H1 (cell line): ENCODE data around the gene SOST. TPM values are rescaled to one million over a fixed set of nuclear protein-coding genes. Genes with fewer than 3 reads are reported as not detected.
A peak's percentile ranks its signal among the peaks of the same experiment; 100 is the strongest.

Experiments used
- CTCF ChIA-PET: fragments of 300-600 bp; sonication (Branson Sonifier 250); formaldehyde crosslinking; loops from one replicate; lab custom pipeline; 2021; ENCODE audit not compliant: partially characterized antibody; lab: Charles Lee
- POLR2A ChIA-PET: fragments of 300-600 bp; sonication (Branson Sonifier 250); formaldehyde crosslinking; loops from one replicate; lab custom pipeline; 2021; ENCODE audit warnings: inconsistent platforms; ENCODE audit not compliant: partially characterized antibody; lab: Charles Lee
- DNase-seq, 2 experiments: peaks; one replicate each; pipeline versions ENCODE4 v3.0.0 to v3.0.0-alpha.2; 2010 to 2022; ENCODE audit warnings: low spot score in 2 of 2, low read depth in 1 of 2, mixed read lengths in 1 of 2
- FAIRE-seq: peaks from 2 replicates; lab custom pipeline; 2011; peaks lifted over from hg19 to GRCh38; lab: Jason Lieb, UNC
- H2AFZ ChIP-seq: 2 replicates; pipeline ENCODE4 v1.8.1; 2012; ENCODE audit warnings: low read length, inconsistent platforms
- H2AK5ac ChIP-seq: 2 replicates; pipeline ENCODE4 v1.6.1; 2013; ENCODE audit warnings: low read depth, low read length
- H2BK120ac ChIP-seq: replicated peaks from 2 replicates; pipeline ENCODE3; 2013; ENCODE audit warnings: low read depth, low read length, inconsistent platforms
- H2BK12ac ChIP-seq: 2 replicates; pipeline ENCODE4 v1.6.1; 2013; ENCODE audit warnings: low read depth, low read length
- H2BK15ac ChIP-seq: 2 replicates; pipeline ENCODE4 v1.6.1; 2013; ENCODE audit warnings: low read length
- H2BK20ac ChIP-seq: 2 replicates; pipeline ENCODE4 v1.6.1; 2013; ENCODE audit warnings: low read length
- H2BK5ac ChIP-seq: 2 replicates; pipeline ENCODE4 v1.6.1; 2013; ENCODE audit warnings: low read depth, low read length
- H3K14ac ChIP-seq: 2 replicates; pipeline ENCODE4 v1.6.1; 2013; ENCODE audit warnings: inconsistent platforms; ENCODE audit not compliant: insufficient read length
- H3K18ac ChIP-seq: 2 replicates; pipeline ENCODE4 v1.6.1; 2013; ENCODE audit warnings: low read length; ENCODE audit errors: extremely low read depth
- H3K23ac ChIP-seq: 2 replicates; pipeline ENCODE4 v1.6.1; 2013; ENCODE audit warnings: inconsistent platforms; ENCODE audit not compliant: insufficient read length
- H3K23me2 ChIP-seq: 2 replicates; pipeline ENCODE4 v1.6.1; 2013; ENCODE audit warnings: low read depth, low read length
- H3K27ac ChIP-seq: 2 replicates; pipeline ENCODE4 v1.6.1; 2011; ENCODE audit warnings: low read depth, low read length, inconsistent platforms
- H3K27me3 ChIP-seq, 4 experiments: replicated peaks in 1 of 4; 1 replicate in 1 of 4; 2 replicates in 3 of 4; pipeline versions ENCODE4 v1.6.1 to v1.8.1; 2011 to 2013; ENCODE audit warnings: low read length in 3 of 4, mild to moderate bottlenecking in 3 of 4, inconsistent platforms in 2 of 4, mixed read lengths in 2 of 4, moderate library complexity in 1 of 4; ENCODE audit not compliant: control insufficient read depth in 3 of 4, insufficient read depth in 3 of 4; ENCODE audit errors: extremely low read depth in 1 of 4
- H3K36me3 ChIP-seq, 4 experiments: 2 replicates each; pipeline versions ENCODE4 v1.6.1 to v1.8.1; 2011 to 2013; ENCODE audit warnings: mild to moderate bottlenecking in 4 of 4, low read length in 3 of 4, moderate library complexity in 2 of 4, control low read depth in 1 of 4, inconsistent platforms in 1 of 4; ENCODE audit not compliant: insufficient read depth in 4 of 4, control insufficient read depth in 2 of 4
- H3K4ac ChIP-seq: replicated peaks from 2 replicates; pipeline ENCODE3; 2013; ENCODE audit warnings: low read length, low read depth, mixed read lengths, inconsistent platforms; ENCODE audit not compliant: insufficient read length
- H3K4me1 ChIP-seq, 4 experiments: replicated peaks in 1 of 4; 1 replicate in 1 of 4; 2 replicates in 3 of 4; pipeline versions ENCODE4 v1.6.1 to v1.8.1; 2011 to 2013; ENCODE audit warnings: low read length in 3 of 4, inconsistent platforms in 2 of 4, mixed read lengths in 1 of 4; ENCODE audit not compliant: insufficient read depth in 4 of 4, control insufficient read depth in 3 of 4
- H3K4me2 ChIP-seq, 2 experiments: 2 replicates each; pipeline versions ENCODE4 v1.6.1 to v1.8.1; 2011 to 2013; ENCODE audit warnings: low read depth in 2 of 2, low read length in 2 of 2, control low read depth in 1 of 2, inconsistent platforms in 1 of 2, mild to moderate bottlenecking in 1 of 2; ENCODE audit not compliant: insufficient read depth in 1 of 2
- H3K4me3 ChIP-seq, 4 experiments: fragments of 200-600, 300-600 bp in 1 of 4; sonication (generic), shearing (Covaris generic), sonication (Bioruptor Twin) in 1 of 4; 2 replicates each; pipeline versions ENCODE4 v1.5.1 to v1.8.1; 2011 to 2016; ENCODE audit warnings: low read length in 4 of 4, low read depth in 3 of 4, control low read depth in 2 of 4, inconsistent platforms in 2 of 4, mild to moderate bottlenecking in 2 of 4, mixed read lengths in 1 of 4, moderate library complexity in 1 of 4; ENCODE audit not compliant: insufficient read depth in 2 of 4; ENCODE audit errors: extremely low read depth in 1 of 4
- H3K56ac ChIP-seq: replicated peaks from 2 replicates; pipeline ENCODE3; 2013; ENCODE audit warnings: low read depth, mild to moderate bottlenecking, mixed read lengths, low read length, inconsistent platforms; ENCODE audit not compliant: insufficient read length
- H3K79me1 ChIP-seq: 2 replicates; pipeline ENCODE4 v1.6.1; 2013; ENCODE audit warnings: low read depth, low read length, control low read depth
- H3K79me2 ChIP-seq, 2 experiments: 2 replicates each; pipeline versions ENCODE4 v1.6.1 to v1.8.1; 2012 to 2013; ENCODE audit warnings: low read length in 2 of 2, mild to moderate bottlenecking in 2 of 2, inconsistent platforms in 1 of 2; ENCODE audit not compliant: insufficient read depth in 2 of 2, control insufficient read depth in 1 of 2
- H3K9ac ChIP-seq, 4 experiments: replicated peaks in 1 of 4; 1 replicate in 1 of 4; 2 replicates in 3 of 4; pipeline versions ENCODE4 v1.6.1 to v1.8.1; 2011 to 2013; ENCODE audit warnings: low read depth in 3 of 4, low read length in 3 of 4, control low read depth in 2 of 4, mild to moderate bottlenecking in 2 of 4, moderate library complexity in 2 of 4, inconsistent platforms in 1 of 4; ENCODE audit errors: extremely low read depth in 1 of 4
- H3K9me3 ChIP-seq, 2 experiments: 2 replicates each; pipeline versions ENCODE4 v1.6.1 to v1.8.1; 2012 to 2013; ENCODE audit warnings: mild to moderate bottlenecking in 2 of 2, moderate library complexity in 2 of 2, control low read depth in 1 of 2, inconsistent platforms in 1 of 2, low read depth in 1 of 2, low read length in 1 of 2, mixed read lengths in 1 of 2; ENCODE audit not compliant: insufficient read depth in 2 of 2
- H4K20me1 ChIP-seq, 2 experiments: replicated peaks in 1 of 2; 2 replicates each; pipeline versions ENCODE3 to v1.8.1; 2011 to 2013; ENCODE audit warnings: inconsistent platforms in 2 of 2, low read length in 2 of 2, mild to moderate bottlenecking in 1 of 2; ENCODE audit not compliant: insufficient read depth in 2 of 2, control insufficient read depth in 1 of 2
- H4K5ac ChIP-seq: 2 replicates; pipeline ENCODE4 v1.6.1; 2013; ENCODE audit warnings: low read length, low read depth, mixed read lengths, inconsistent platforms; ENCODE audit not compliant: insufficient read length
- H4K8ac ChIP-seq: 2 replicates; pipeline ENCODE4 v1.8.0; 2013; ENCODE audit warnings: mild to moderate bottlenecking, moderate library complexity, low read length, inconsistent platforms; ENCODE audit not compliant: insufficient read depth; ENCODE audit errors: extremely low read depth
- H4K91ac ChIP-seq: replicated peaks from 2 replicates; pipeline ENCODE3; 2013; ENCODE audit warnings: low read length, mixed read lengths, inconsistent platforms; ENCODE audit not compliant: insufficient read length
- KDM4A ChIP-seq: IDR thresholded peaks from one replicate; pipeline ENCODE4 v1.7.1; 2012; ENCODE audit warnings: low read depth, mild to moderate bottlenecking, moderate library complexity, low read length, inconsistent platforms; ENCODE audit not compliant: severe bottlenecking
- MAFK ChIP-seq: IDR thresholded peaks from 2 replicates; pipeline ENCODE4 v1.6.1; 2012; ENCODE audit warnings: low read depth, mild to moderate bottlenecking, improper control_type of control experiment, low read length
- PHF8 ChIP-seq: fragments of 200-600 bp; sonication (generic); conservative IDR thresholded peaks from 2 replicates; pipeline ENCODE4 v1.7.1; 2012; ENCODE audit warnings: low read depth, mild to moderate bottlenecking, inconsistent platforms, low read length, moderate library complexity
- POLR2AphosphoS5 ChIP-seq: IDR thresholded peaks from 2 replicates; pipeline ENCODE4 v1.6.1; 2011; ENCODE audit warnings: low read depth, low read length
- TCF12 ChIP-seq: IDR thresholded peaks from 2 replicates; pipeline ENCODE4 v1.6.1; 2011; ENCODE audit warnings: low read depth, mild to moderate bottlenecking, low read length
- WGBS, 2 experiments: shearing (Covaris generic) in 1 of 2; methylation state at CpG; one replicate each; pipeline versions ENCODE4 v1.1.6 to v1.1.7; 2013 to 2015; ENCODE audit warnings: low lambda C conversion rate in 2 of 2, mixed read lengths in 2 of 2, inconsistent platforms in 1 of 2, low coverage in 1 of 2, missing lambda C conversion rate in 1 of 2; ENCODE audit not compliant: insufficient replicate concordance in 2 of 2, insufficient coverage in 1 of 2, insufficient read length in 1 of 2; ENCODE audit errors: extremely low coverage in 1 of 2, missing lambda C conversion rate in 1 of 2; 5-methylcytosine and 5-hydroxymethylcytosine counted together
- polyA plus RNA-seq, 7 experiments: library from polyadenylated mRNA; depleted of rRNA in 3 of 7; stranded (reverse) in 5 of 7; unstranded in 2 of 7; fragments of >200 nt in 5 of 7; fragments of 200-250 nt in 2 of 7; gene quantifications; 1 replicate in 5 of 7; 2 replicates in 1 of 7; 4 replicates in 1 of 7; pipeline versions ENCODE4 v1.2.1 to v1.2.3, GENCODE V29; 2011 to 2013; ENCODE audit warnings: missing spikeins in 2 of 7, mixed read lengths in 2 of 7
- total RNA-seq: library from RNA; stranded (reverse); fragmentation: NEBNext Ultra II Directional; extraction: Animal tissue kit (Norgen Biotek cat#: 25700); gene quantifications from 2 replicates; pipeline ENCODE4 v1.2.1, GENCODE V29; 2021

SOST gene
- total and polyA plus RNA-seq, 2 of the 8 experiments (the other 6 are each of a cell fraction or from before 2014, with no cell fraction given): 0.08 TPM; not detected in 1

DNA sequence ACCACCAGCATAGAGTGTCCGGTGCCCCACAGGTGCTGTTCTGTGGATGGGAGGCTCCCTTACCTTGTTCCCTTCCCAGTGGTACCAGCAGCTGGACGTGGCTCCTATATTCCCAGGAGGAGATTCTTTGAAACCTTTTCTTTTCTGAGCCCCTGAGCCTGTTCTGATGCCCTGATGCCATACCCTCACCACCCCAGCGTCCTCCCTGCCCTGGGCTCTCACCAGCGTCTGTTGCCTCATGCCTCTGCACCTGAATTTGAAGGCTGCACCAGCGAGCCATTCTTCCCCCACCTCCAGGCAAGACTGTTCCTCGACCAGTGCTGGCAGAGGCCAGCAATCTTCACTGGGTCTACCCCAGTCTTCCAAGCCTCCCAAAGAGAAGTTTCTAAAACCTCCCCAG is 505 bp downstream of the SOST start:
- 84% methylated on average over 6 of the region's 6 CpGs; no CpG with 5 or more reads in 1 of the 2 experiments for WGBS, 2 experiments
- Histone ChIP-seq H3K27ac (no peak overlapping the region), H3K23ac (no peak overlapping the region), H2AK5ac (0 out of 2 replicates have a peak overlapping the region, but pooled peaks have one; percentile 8), H3K9ac (no peak overlapping the region), H3K4ac (no peak overlapping the region), H4K91ac (peak overlapping the region; percentile 38), H4K5ac (no peak overlapping the region), H3K14ac (no peak overlapping the region), H4K20me1 (no peaks in the 10 kb centered on the region), H2BK120ac (no peak overlapping the region), H2AFZ (no peak overlapping the region), H3K79me1 (no peaks in the 10 kb centered on the region), H3K27me3 (peaks cover 0 to 30% (median 22%) of the 10 kb centered on the region in 4 experiments; a peak in 6 of 7 replicates), H3K4me2 (no peak overlapping the region), H3K4me3 (no peak overlapping the region), H3K9me3 (no peaks in the 10 kb centered on the region), H3K18ac (no peak overlapping the region), H3K56ac (no peak overlapping the region), H3K79me2 (no peaks in the 10 kb centered on the region), H3K23me2 (peaks cover 3% of the 10 kb centered on the region; the same call in 1 of the 2 replicates), H2BK5ac (no peak overlapping the region), H3K4me1 (peaks cover 4 to 25% (median 8%) of the 10 kb centered on the region in 4 experiments; a peak in 6 of 7 replicates), H2BK20ac (no peak overlapping the region), H2BK15ac (no peak overlapping the region), H4K8ac (peak overlapping the region; percentile 29), H3K36me3 (no peaks in the 10 kb centered on the region), H2BK12ac (no peak overlapping the region; the same call in 1 of the 2 replicates)
- TF ChIP-seq TCF12 (no peak), KDM4A (no peak), MAFK (no peak), POLR2AphosphoS5 (no peak), PHF8 (no peak)
- ChIA-PET POLR2A (interaction anchor here (2.2 to 2.4 kb wide), 2 partner anchors 56 to 59 kb away, joined by 7 to 9 read pairs; no protein-coding TSS in a partner anchor), CTCF (interaction anchor here (0.8 to 22.9 kb wide), 12 partner anchors 9 to 182 kb away, joined by 4 to 969 read pairs (median 12); no protein-coding TSS in a partner anchor)
- no peak for DNase-seq
- FAIRE-seq: no peak
